Testis (tissue), 2 donors: ENCODE data around the gene TEKT2.

Source experiments
- CTCF ChIP-seq, 3 experiments: fragments of 450-650 bp in 2 of 3; fragments of 200-600 bp in 1 of 3; sonication (generic) in 1 of 3; IDR thresholded peaks; one replicate each; pipeline ENCODE4 v1.5.1; 2016 to 2019; ENCODE audit warnings: antibody characterized with exemption in 3 of 3, mild to moderate bottlenecking in 2 of 3, moderate library complexity in 1 of 3
- POLR2A ChIP-seq: fragments of 450-650 bp; IDR thresholded peaks from one replicate; pipeline ENCODE4 v1.6.1; 2017; ENCODE audit warnings: antibody characterized with exemption, mild to moderate bottlenecking, moderate library complexity

- TF ChIP-seq CTCF (IDR thresholded peaks at IDR 0.05) (no peak), POLR2A (no peak)
These were observed 3.6 kb downstream of the TEKT2 start for GRCh38 chr1:36087233-36088123.
